SK-N-SH (cell line): ENCODE results near the gene PSME4. TPM values are rescaled to one million over a fixed set of nuclear protein-coding genes. Genes with fewer than 3 reads are reported as not detected.

ENCODE experiments used
- CTCF ChIA-PET: fragments of 300-600, 350-600 bp; formaldehyde crosslinking; extraction: SDS; loops from one replicate; lab custom pipeline; 2021; lab: Yijun Ruan, JAX
- POLR2A ChIA-PET: fragments of 350-600 bp; sonication (Branson Sonifier 250); formaldehyde crosslinking; extraction: SDS; loops from one replicate; lab custom pipeline; 2020; ENCODE audit warnings: antibody characterized with exemption, inconsistent platforms; lab: Yijun Ruan, JAX
- DNase-seq: peaks from one replicate; pipeline ENCODE4 v3.0.0; 2012
- H2AFZ ChIP-seq: fragments of 200-600 bp; sonication (generic); 2 replicates; pipeline ENCODE4 v1.8.1; 2016; ENCODE audit warnings: antibody characterized with exemption, mild to moderate bottlenecking, low read depth
- H3F3A ChIP-seq: fragments of 200-600 bp; sonication (generic); replicated peaks from 2 replicates; pipeline ENCODE3; 2016; ENCODE audit warnings: antibody characterized with exemption, mild to moderate bottlenecking; ENCODE audit not compliant: insufficient read depth
- H3K27ac ChIP-seq, 2 experiments: fragments of 200-500 bp in 1 of 2; fragments of 200-600 bp in 1 of 2; sonication (Bioruptor generic) in 1 of 2; sonication (generic), shearing (Covaris generic) in 1 of 2; 2 replicates each; pipeline versions ENCODE4 v1.5.1 to v1.6.1; 2014 to 2016; ENCODE audit warnings: low read depth in 2 of 2, inconsistent platforms in 1 of 2, low read length in 1 of 2, mild to moderate bottlenecking in 1 of 2, mixed read lengths in 1 of 2
- H3K27me3 ChIP-seq: fragments of 200-600 bp; sonication (generic), shearing (Covaris generic); 2 replicates; pipeline ENCODE4 v1.6.1; 2016; ENCODE audit warnings: mixed run types; ENCODE audit not compliant: insufficient read depth
- H3K36me3 ChIP-seq, 2 experiments: fragments of 200-500 bp in 1 of 2; fragments of 200-600 bp in 1 of 2; sonication (Bioruptor generic) in 1 of 2; sonication (generic) in 1 of 2; replicated peaks in 1 of 2; 2 replicates each; pipeline versions ENCODE3 to v1.5.1; 2014 to 2016; ENCODE audit warnings: low read length in 1 of 2, mild to moderate bottlenecking in 1 of 2; ENCODE audit not compliant: insufficient read depth in 2 of 2, control insufficient read depth in 1 of 2
- H3K4me1 ChIP-seq, 2 experiments: fragments of 200-500 bp in 1 of 2; fragments of 200-600 bp in 1 of 2; sonication (Bioruptor generic) in 1 of 2; sonication (generic), shearing (Covaris generic) in 1 of 2; 2 replicates each; pipeline versions ENCODE4 v1.5.1 to v1.6.1; 2014 to 2016; ENCODE audit warnings: low read depth in 1 of 2, low read length in 1 of 2, mixed run types in 1 of 2; ENCODE audit not compliant: insufficient read depth in 2 of 2, control insufficient read depth in 1 of 2
- H3K4me2 ChIP-seq: fragments of 200-600 bp; sonication (generic), shearing (Covaris generic); 2 replicates; pipeline ENCODE4 v1.6.1; 2017; ENCODE audit warnings: mixed run types
- H3K4me3 ChIP-seq, 2 experiments: fragments of 200-500 bp in 1 of 2; fragments of 200-600 bp in 1 of 2; sonication (Bioruptor generic) in 1 of 2; sonication (generic), shearing (Covaris generic) in 1 of 2; 2 replicates each; pipeline versions ENCODE4 v1.5.1 to v1.8.1; 2014 to 2016; ENCODE audit warnings: low read depth in 2 of 2, inconsistent platforms in 1 of 2, low read length in 1 of 2, mild to moderate bottlenecking in 1 of 2, mixed read lengths in 1 of 2, moderate library complexity in 1 of 2
- H3K79me2 ChIP-seq: fragments of 200-600 bp; sonication (generic); 2 replicates; pipeline ENCODE4 v1.8.1; 2017; ENCODE audit warnings: mild to moderate bottlenecking; ENCODE audit not compliant: insufficient read depth
- H3K9ac ChIP-seq: fragments of 200-600 bp; sonication (generic); 2 replicates; pipeline ENCODE4 v1.6.1; 2017; ENCODE audit warnings: mixed run types
- H3K9me2 ChIP-seq: fragments of 200-600 bp; sonication (generic); 2 replicates; pipeline ENCODE4 v1.6.1; 2017; ENCODE audit warnings: mixed run types
- H3K9me3 ChIP-seq: fragments of 200-600 bp; sonication (generic); 2 replicates; pipeline ENCODE4 v1.6.1; 2017; ENCODE audit warnings: mixed run types, mild to moderate bottlenecking, moderate library complexity
- H4K20me1 ChIP-seq: fragments of 200-600 bp; sonication (generic); 2 replicates; pipeline ENCODE4 v1.6.1; 2017; ENCODE audit warnings: mild to moderate bottlenecking, mixed run types; ENCODE audit not compliant: insufficient read depth
- CHD2 ChIP-seq: fragments of 150-350 bp; IDR thresholded peaks from 2 replicates; pipeline ENCODE4 v1.6.1; 2018; ENCODE audit warnings: low read length; ENCODE audit not compliant: partially characterized antibody
- CTCF ChIP-seq: fragments of 200-600 bp; sonication (generic); IDR thresholded peaks from 2 replicates; pipeline ENCODE4 v1.6.1; 2017; ENCODE audit warnings: antibody characterized with exemption, mild to moderate bottlenecking, moderate library complexity
- EZH2phosphoT487 ChIP-seq: fragments of 200-600 bp; sonication (generic); IDR thresholded peaks from 2 replicates; pipeline ENCODE4 v1.6.1; 2017; ENCODE audit warnings: low read depth, mixed run types, mild to moderate bottlenecking, antibody characterized with exemption, moderate library complexity, borderline replicate concordance
- FOSL2 ChIP-seq: IDR thresholded peaks from 2 replicates; pipeline ENCODE4 v1.4.0; 2012; ENCODE audit warnings: low read depth, mild to moderate bottlenecking, moderate library complexity, borderline replicate concordance
- FOXJ3 ChIP-seq: sonication (generic); formaldehyde crosslinking; IDR thresholded peaks from 2 replicates; pipeline ENCODE4 v1.5.1; 2020; ENCODE audit warnings: mild to moderate bottlenecking, missing genetic modification reagents
- FOXM1 ChIP-seq: IDR thresholded peaks from 2 replicates; pipeline ENCODE4 v1.4.0; 2012; ENCODE audit warnings: low read depth, mild to moderate bottlenecking
- GABPA ChIP-seq: IDR thresholded peaks from 2 replicates; pipeline ENCODE4 v1.4.0; 2012; ENCODE audit warnings: low read depth, mild to moderate bottlenecking
- JUND ChIP-seq: IDR thresholded peaks from 2 replicates; pipeline ENCODE4 v1.4.0; 2012
- MAX ChIP-seq: IDR thresholded peaks from 2 replicates; pipeline ENCODE4 v1.4.0; 2012; ENCODE audit warnings: low read depth
- MEF2A ChIP-seq: IDR thresholded peaks from 2 replicates; pipeline ENCODE4 v1.4.0; 2012; ENCODE audit warnings: low read depth, borderline replicate concordance
- NFIC ChIP-seq: IDR thresholded peaks from 2 replicates; pipeline ENCODE4 v1.4.0; 2012; ENCODE audit warnings: borderline replicate concordance
- NRF1 ChIP-seq: IDR thresholded peaks from 2 replicates; pipeline ENCODE4 v1.6.1; 2012; ENCODE audit warnings: low read depth, mild to moderate bottlenecking, low read length
- PBX3 ChIP-seq: IDR thresholded peaks from 2 replicates; pipeline ENCODE4; 2012
- RAD21 ChIP-seq: IDR thresholded peaks from 2 replicates; pipeline ENCODE4 v1.6.1; 2012; ENCODE audit warnings: mild to moderate bottlenecking, low read length
- REST ChIP-seq: IDR thresholded peaks from 2 replicates; pipeline ENCODE4 v1.6.1; 2012; ENCODE audit warnings: mild to moderate bottlenecking, low read depth, low read length, moderate library complexity
- RFX5 ChIP-seq: IDR thresholded peaks from 2 replicates; pipeline ENCODE4 v1.6.1; 2012; ENCODE audit warnings: mild to moderate bottlenecking, improper control_type of control experiment, low read length
- RXRA ChIP-seq: IDR thresholded peaks from 2 replicates; pipeline ENCODE4 v1.4.0; 2012; ENCODE audit warnings: low read depth, mild to moderate bottlenecking, borderline replicate concordance
- TAF1 ChIP-seq: IDR thresholded peaks from 2 replicates; pipeline ENCODE4 v1.6.1; 2012; ENCODE audit warnings: low read depth, mild to moderate bottlenecking, low read length, moderate library complexity, borderline replicate concordance
- TEAD4 ChIP-seq: IDR thresholded peaks from 2 replicates; pipeline ENCODE4 v1.4.0; 2012; ENCODE audit warnings: mild to moderate bottlenecking, borderline replicate concordance; ENCODE audit not compliant: insufficient read depth
- USF1 ChIP-seq: IDR thresholded peaks from 2 replicates; pipeline ENCODE4 v1.4.0; 2012; ENCODE audit warnings: low read depth, borderline replicate concordance
- USF2 ChIP-seq: fragments of 150-350 bp; IDR thresholded peaks from 2 replicates; pipeline ENCODE4 v1.6.1; 2017; ENCODE audit warnings: antibody characterized with exemption, low read length, low read depth, borderline replicate concordance
- YY1 ChIP-seq: IDR thresholded peaks from 2 replicates; pipeline ENCODE4 v1.4.0; 2012; ENCODE audit warnings: low read depth, mild to moderate bottlenecking
- ZBTB33 ChIP-seq: IDR thresholded peaks from 2 replicates; pipeline ENCODE4 v1.4.0; 2012; ENCODE audit warnings: low read depth, borderline replicate concordance
- WGBS: methylation state at CpG from one replicate; pipeline ENCODE4 v1.1.6; 2017; ENCODE audit warnings: low lambda C conversion rate; 5-methylcytosine and 5-hydroxymethylcytosine counted together
- polyA plus RNA-seq, 3 experiments: library from polyadenylated mRNA; depleted of rRNA; stranded (reverse); fragments of >200 nt; gene quantifications; 2 replicates each; pipeline ENCODE4 v1.2.3, GENCODE V29; 2012

The PSME4 gene
- polyA plus RNA-seq, 1 of the 3 experiments (the other 2 are of a cell fraction), result 12.8 TPM

- Histone ChIP-seq H3K27me3 (no peaks in the 10 kb centered on the region), H3K79me2 (no peaks in the 10 kb centered on the region), H3K4me2 (no peak overlapping the region), H3K36me3 (peaks cover 49 to 52% of the 10 kb centered on the region in 2 experiments), H4K20me1 (no peaks in the 10 kb centered on the region), H3K27ac (peak overlapping the region in 1 of 2 experiments; percentile 53; a peak in 1 of 4 replicates), H3K9ac (no peak overlapping the region), H3F3A (no peaks in the 10 kb centered on the region), H3K4me1 (peaks cover 0 to 4% of the 10 kb centered on the region in 2 experiments; a peak in 2 of 4 replicates), H3K9me2 (no peaks in the 10 kb centered on the region), H2AFZ (no peak overlapping the region), H3K4me3 (no peak overlapping the region), H3K9me3 (no peaks in the 10 kb centered on the region)
- peak; percentile 60 for DNase-seq
- WGBS, result 84% methylated on average over 6 of the region's 6 CpGs
- ChIA-PET CTCF (interaction anchor here (0.7 kb wide), 1 partner anchor 8 kb away, joined by 3 read pairs; no protein-coding TSS in a partner anchor), POLR2A (no interaction called here)
- no peak for TF ChIP-seq TEAD4
- no peak for TF ChIP-seq FOSL2
- TF ChIP-seq USF1, result no peak
- TF ChIP-seq USF2, result no peak
- no peak for TF ChIP-seq FOXJ3
- no peak for TF ChIP-seq GABPA
- no peak for TF ChIP-seq RXRA
- TF ChIP-seq REST, result no peak
- no peak for TF ChIP-seq NRF1
- no peak for TF ChIP-seq PBX3
- no peak for TF ChIP-seq YY1
- TF ChIP-seq MEF2A, result no peak
- TF ChIP-seq JUND, result no peak
- no peak for TF ChIP-seq ZBTB33
- TF ChIP-seq MAX, result no peak
- TF ChIP-seq CHD2, result peak; percentile 46
- no peak for TF ChIP-seq NFIC
- TF ChIP-seq FOXM1, result no peak
- TF ChIP-seq RAD21, result no peak
- no peak for TF ChIP-seq CTCF
- no peak for TF ChIP-seq RFX5
- TF ChIP-seq TAF1, result no peak
- TF ChIP-seq EZH2phosphoT487, result no peak
Observed at GRCh38 chr2:53863538-53864227, 107.1 kb downstream of the PSME4 start.
